Mucosa of descending colon (tissue), 3 donors: ENCODE measurements around the gene THOP1. TPM values are rescaled to one million over a fixed set of nuclear protein-coding genes. Genes with fewer than 3 reads are reported as not detected.

ENCODE experiments used
- ATAC-seq: fragments of 200-7000 bp; cut with Tn5 transposase; one replicate; pipeline ENCODE4 v1.9.1; 2020; ENCODE audit warnings: mild to moderate bottlenecking, moderate library complexity
- DNase-seq, 3 donors: peaks; one replicate each; pipeline ENCODE4 v3.0.0-alpha.2; 2020
- H3K36me3 ChIP-seq: fragments of 200-600 bp; one replicate; pipeline ENCODE4 v1.8.0; 2021; ENCODE audit warnings: low read depth, mild to moderate bottlenecking
- H3K4me1 ChIP-seq: fragments of 200-600 bp; one replicate; pipeline ENCODE4 v1.8.0; 2021; ENCODE audit warnings: low read depth, mild to moderate bottlenecking
- H3K4me3 ChIP-seq: fragments of 200-600 bp; one replicate; pipeline ENCODE4 v1.8.0; 2021; ENCODE audit warnings: mild to moderate bottlenecking
- H3K9me3 ChIP-seq: fragments of 200-600 bp; one replicate; pipeline ENCODE4 v1.8.0; 2021; ENCODE audit warnings: mild to moderate bottlenecking
- CTCF ChIP-seq: fragments of 200-600 bp; IDR thresholded peaks from one replicate; pipeline ENCODE4 v1.8.0; 2022; ENCODE audit warnings: antibody characterized with exemption, mild to moderate bottlenecking
- intact Hi-C, 2 donors: fragments of 100-400 bp; cut with DNase I in 1 of 2; cut with micrococcal nuclease in 1 of 2; formaldehyde crosslinking; loops; one replicate each; pipeline versions ENCODE4 v1.11.0 to v1.11.1; 2022; cut with DNase I, micrococcal nuclease
- long read RNA-seq, 2 donors: library from polyadenylated mRNA; unstranded; transcript quantifications; one replicate each; pipeline ENCODE4 v2.0.0, GENCODE V29; 2019 to 2021
- total RNA-seq, 3 donors: library from RNA; stranded (reverse); fragmentation: NEBNext Ultra II Directional in 2 of 3; extraction: Animal tissue kit (Norgen Biotek cat#: 25700) in 2 of 3; gene quantifications; one replicate each; pipeline versions ENCODE4 v1.2.1 to v1.2.4, GENCODE V29; 2021 to 2023
- donor health status: DM: no; HTN: no; CAD: no; lungs with moderate emphysema.
- donor health status: DM: no; HTN: no; CAD: no.
- donor health status: DM: no; HTN: yes; CAD: no.

Gene THOP1
- total RNA-seq, result 10 to 100 TPM; 38.5 to 53.1 (median 46.6) TPM
- long read RNA-seq, donor 1, full-length matches to known transcripts, result 68 of 100 reads
- long read RNA-seq, donor 1, partial matches to known transcripts, result 19 of 100 reads
- long read RNA-seq, donor 1, other reads (novel, unspliced or antisense), result 13 of 100 reads
- long read RNA-seq, donor 2, full-length matches to known transcripts, result 12 of 43 reads
- long read RNA-seq, donor 2, partial matches to known transcripts, result 30 of 43 reads
- long read RNA-seq, donor 2, other reads (novel, unspliced or antisense), result 1 of 43 reads

DNA sequence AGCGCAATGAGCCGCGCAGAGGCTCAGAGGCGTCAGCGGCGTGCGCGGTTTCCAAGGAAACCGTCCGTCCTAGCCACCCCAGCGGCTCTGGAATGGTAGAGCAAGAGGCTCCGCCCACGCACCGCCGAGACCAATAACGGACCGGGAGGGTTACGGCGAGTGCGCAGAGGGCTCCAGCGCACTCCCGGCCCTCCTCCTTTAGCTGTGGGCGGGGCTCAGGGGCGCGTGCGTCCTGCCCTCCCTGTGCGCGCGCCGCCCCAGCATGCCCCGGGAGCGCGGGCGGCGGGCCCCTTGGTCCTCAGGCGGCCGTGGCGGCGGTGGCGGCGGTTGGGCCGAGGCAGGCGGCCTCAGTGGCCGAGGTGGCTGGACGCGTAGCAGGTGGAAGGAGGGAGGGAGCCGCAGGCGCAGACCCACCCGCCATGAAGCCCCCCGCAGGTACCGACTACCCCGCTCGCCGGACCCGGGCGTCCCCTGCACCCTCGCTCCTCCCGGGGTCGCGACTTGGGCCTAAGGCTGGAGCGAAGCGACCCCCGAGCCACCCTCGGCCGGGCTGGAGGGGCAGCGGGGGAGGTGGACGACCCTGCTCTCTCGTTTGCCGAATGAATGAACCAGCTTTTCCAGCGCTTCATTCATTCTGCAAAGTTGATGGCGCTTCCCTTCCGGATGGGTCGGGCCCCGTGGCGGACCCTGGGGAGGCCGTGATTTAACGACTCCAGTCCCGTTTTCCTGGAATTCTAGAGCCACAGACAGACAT is at the start of gene THOP1:
THOP1 (plus strand) TSS at position 260 of the 754 bp plus-strand sequence; CDS start at position 420, 160 bp downstream.
- no peak for TF ChIP-seq CTCF
- ATAC-seq (peak; percentile 92), DNase-seq (peak; percentile 99 to 100 (median 99))
- Histone ChIP-seq H3K36me3 (no peaks in the 10 kb centered on the region), H3K4me1 (peaks cover 30% of the 10 kb centered on the region), H3K9me3 (no peaks in the 10 kb centered on the region), H3K4me3 (peak within 1 kb of the TSS; percentile 67)
- intact Hi-C loops, result no loop called here

DNA sequence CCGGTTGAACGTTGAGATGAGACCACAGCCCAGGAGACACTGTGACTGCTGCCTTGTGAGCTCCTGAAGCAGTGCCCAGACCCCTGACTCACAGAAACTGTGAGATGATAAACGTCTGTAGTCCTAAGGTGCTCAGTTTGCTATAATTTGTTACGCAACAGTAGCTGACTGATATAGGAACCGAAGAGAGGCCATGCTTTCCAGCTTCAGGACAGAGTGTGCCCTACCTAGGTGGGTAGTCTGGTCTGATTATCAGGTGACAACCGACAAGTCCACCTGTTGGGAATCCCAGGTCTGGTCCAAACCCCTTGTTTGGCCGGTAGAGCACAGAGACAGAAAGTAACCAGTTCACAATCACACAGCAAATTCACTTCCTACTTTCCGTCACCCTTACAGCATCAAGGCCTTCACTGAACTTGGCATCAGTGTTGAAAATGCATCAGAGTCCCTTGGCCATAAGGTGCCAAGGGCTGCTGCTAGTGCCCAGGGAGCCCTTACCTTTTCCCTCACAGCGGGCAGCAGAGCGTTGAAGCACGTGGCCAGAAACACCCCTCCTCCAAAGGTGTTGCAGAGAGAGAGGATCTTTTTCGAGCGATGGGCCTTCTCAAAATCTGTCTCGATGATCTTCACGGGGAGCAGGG is 48.6 kb upstream of the THOP1 start:
- Histone ChIP-seq H3K9me3 (no peaks in the 10 kb centered on the region), H3K4me3 (no peak overlapping the region), H3K36me3 (no peaks in the 10 kb centered on the region), H3K4me1 (peaks cover 13% of the 10 kb centered on the region)
- no peak for DNase-seq
- no peak for ATAC-seq
- no peak for TF ChIP-seq CTCF
- intact Hi-C loops, result no loop called here

DNA sequence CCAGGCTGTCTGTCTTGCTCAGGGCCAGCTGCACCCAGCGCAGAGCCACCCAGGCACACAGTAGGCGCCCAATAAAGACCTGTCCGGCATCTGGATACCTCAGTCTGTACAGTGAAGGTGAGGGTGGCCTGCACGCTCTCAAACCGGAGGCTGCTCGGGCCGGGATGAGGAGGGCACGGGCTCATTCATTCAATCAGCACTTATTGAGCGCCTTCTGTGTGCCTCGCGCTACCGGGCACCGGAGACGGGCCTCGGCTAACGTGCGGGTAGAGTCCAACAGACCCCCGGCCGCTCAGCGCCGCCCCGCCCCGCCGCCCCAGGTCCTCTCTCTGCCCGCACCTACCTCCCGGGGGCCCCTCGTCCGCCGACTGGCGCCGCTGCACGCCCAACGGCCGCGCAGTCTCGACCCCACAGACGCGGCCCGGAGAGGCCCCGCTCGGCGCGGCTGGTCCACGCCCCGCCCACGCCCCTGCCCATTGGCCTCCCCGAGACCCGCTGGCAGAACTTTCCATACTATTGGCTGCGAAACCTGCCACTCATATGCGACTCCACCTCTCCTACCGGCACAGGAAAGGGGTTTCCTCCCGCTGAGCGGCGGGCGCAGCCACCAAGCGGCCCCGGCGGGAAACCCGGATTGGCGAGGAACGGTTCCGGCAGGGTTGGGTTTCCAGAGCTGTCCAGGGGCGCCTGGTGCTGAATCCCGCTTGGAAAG is 45.5 kb upstream of the THOP1 start, which contains the start of gene SLC39A3:
SLC39A3 (minus strand) TSS at position 416 of the 712 bp plus-strand sequence. CDS start 2,760 bp downstream, outside the sequence.
- ATAC-seq (peak; percentile 100), DNase-seq (peak; percentile 96 to 99 (median 98))
- TF ChIP-seq CTCF, result no peak
- intact Hi-C loops, result no loop called here
- no peaks in the 10 kb centered on the region for H3K36me3 ChIP-seq
- no peaks in the 10 kb centered on the region for H3K9me3 ChIP-seq
- peak within 1 kb of the TSS; percentile 72 for H3K4me3 ChIP-seq
- H3K4me1 ChIP-seq, result peaks cover 13% of the 10 kb centered on the region

DNA sequence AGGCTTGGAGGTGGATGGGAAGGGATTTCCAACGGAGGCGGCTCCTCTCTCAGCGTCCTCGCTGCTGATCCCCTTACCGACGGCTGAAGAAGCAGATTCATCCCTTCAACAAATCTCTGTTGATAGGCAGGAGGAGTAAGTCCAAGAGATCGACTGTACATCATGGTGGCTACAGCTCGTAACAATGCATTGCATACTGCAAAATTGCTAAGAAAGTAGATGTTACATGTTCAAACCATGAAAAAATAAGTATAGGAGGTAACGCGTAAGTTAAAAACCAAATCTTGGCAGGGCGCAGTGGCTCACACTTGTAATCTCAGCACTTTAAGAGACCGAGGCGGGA is 45.0 kb upstream of the THOP1 start:
- Histone ChIP-seq H3K4me3 (peak overlapping the region; percentile 72), H3K36me3 (no peaks in the 10 kb centered on the region), H3K4me1 (peaks cover 13% of the 10 kb centered on the region), H3K9me3 (no peaks in the 10 kb centered on the region)
- DNase-seq (no peak), ATAC-seq (no peak)
- intact Hi-C loops, result no loop called here
- TF ChIP-seq CTCF, result no peak

GRCh38 chr19:2743099-2743498 is 42.2 kb upstream of the THOP1 start:
- ATAC-seq (no peak), DNase-seq (no peak)
- intact Hi-C loops, result no loop called here
- Histone ChIP-seq H3K4me3 (no peak overlapping the region), H3K9me3 (no peaks in the 10 kb centered on the region), H3K36me3 (no peaks in the 10 kb centered on the region), H3K4me1 (peaks cover 13% of the 10 kb centered on the region)
- no peak for TF ChIP-seq CTCF
